ENCODE measurements around the gene CNKSR3. TPM values are rescaled to one million over a fixed set of nuclear protein-coding genes. Genes with fewer than 3 reads are reported as not detected.

CNKSR3 gene
- total RNA-seq, 1 donor from 2014 or later = 11.8 TPM

GRCh38 chr6:154509421-154510143 lies 903 bp downstream of the CNKSR3 start:
- no peaks in the 10 kb centered on the region for H3K9me3 ChIP-seq
- peak overlapping the region; percentile 76 for H3K4me3 ChIP-seq
- no peak for TF ChIP-seq CTCF (IDR thresholded peaks at IDR 0.05)
- peak overlapping the region; percentile 86 for H3K27ac ChIP-seq
- ATAC-seq (peak; percentile 12), DNase-seq (peak; percentile 74)
- H3K4me1 ChIP-seq = peaks cover 21% of the 10 kb centered on the region
- no peaks in the 10 kb centered on the region for H3K36me3 ChIP-seq
- no peaks in the 10 kb centered on the region for H3K27me3 ChIP-seq
- intact Hi-C loops (cut with DNase I) = no loop called here

- Histone ChIP-seq H3K27ac (no peak overlapping the region), H3K9me3 (no peaks in the 10 kb centered on the region), H3K36me3 (no peaks in the 10 kb centered on the region), H3K27me3 (no peaks in the 10 kb centered on the region), H3K4me1 (peaks cover 25% of the 10 kb centered on the region), H3K4me3 (peak overlapping the region; percentile 76)
- DNase-seq (no peak), ATAC-seq (peak; percentile 1)
- TF ChIP-seq CTCF (IDR thresholded peaks at IDR 0.05) = no peak
- intact Hi-C loops (cut with DNase I) = no loop called here
Measured at GRCh38 chr6:154508573-154509375, 1.7 kb downstream of the CNKSR3 start.

GRCh38 chr6:154506991-154507898 lies 3.2 kb downstream of the CNKSR3 start:
- ATAC-seq (no peak), DNase-seq (no peak)
- intact Hi-C loops (cut with DNase I) = no loop called here
- TF ChIP-seq CTCF (IDR thresholded peaks at IDR 0.05) = no peak
- Histone ChIP-seq H3K36me3 (no peaks in the 10 kb centered on the region), H3K27ac (no peak overlapping the region), H3K27me3 (no peaks in the 10 kb centered on the region), H3K4me3 (no peak overlapping the region), H3K9me3 (no peaks in the 10 kb centered on the region), H3K4me1 (peaks cover 25% of the 10 kb centered on the region)

- H3K4me3 ChIP-seq = no peak overlapping the region
Measured at GRCh38 chr6:154506582-154506981, 3.9 kb downstream of the CNKSR3 start.

More at GRCh38 chr6:154506582-154506981, 3.9 kb downstream of the CNKSR3 start:
- no peaks in the 10 kb centered on the region for H3K27me3 ChIP-seq
- H3K36me3 ChIP-seq = no peaks in the 10 kb centered on the region
- DNase-seq (no peak), ATAC-seq (no peak)
- H3K27ac ChIP-seq = no peak overlapping the region
- no peaks in the 10 kb centered on the region for H3K9me3 ChIP-seq
- intact Hi-C loops (cut with DNase I) = no loop called here
- H3K4me1 ChIP-seq = peaks cover 20% of the 10 kb centered on the region
- no peak for TF ChIP-seq CTCF (IDR thresholded peaks at IDR 0.05)
